NCI-H2081 treated with DMSO at 0.1 percent for 48 hours (cell line): ENCODE measurements around the gene SLAMF7.

Experiments used
- DNase-seq: peaks from one replicate; lab custom pipeline; 2025; lab: John Stamatoyannopoulos, UW

SLAMF7 gene

DNA sequence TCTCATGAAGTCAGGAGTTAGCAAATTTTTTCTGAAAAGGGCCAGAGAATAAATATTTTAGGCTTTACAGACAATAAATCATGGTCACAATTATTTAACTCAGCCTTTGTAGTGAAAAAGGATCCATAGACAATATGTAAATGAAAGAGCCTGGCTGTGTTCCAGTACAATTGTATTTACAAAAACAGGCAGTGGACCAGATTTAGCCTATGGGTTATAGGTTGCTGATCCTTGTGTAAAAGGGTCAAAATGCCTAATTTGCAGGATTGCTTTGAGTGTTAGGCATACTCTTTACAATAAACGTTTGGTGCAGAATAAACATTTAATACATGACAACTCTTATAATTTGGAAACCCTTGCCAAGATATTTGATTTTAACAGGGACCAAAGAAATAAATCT is 6.5 kb downstream of the SLAMF7 start:
- DNase-seq, result no peak

DNA sequence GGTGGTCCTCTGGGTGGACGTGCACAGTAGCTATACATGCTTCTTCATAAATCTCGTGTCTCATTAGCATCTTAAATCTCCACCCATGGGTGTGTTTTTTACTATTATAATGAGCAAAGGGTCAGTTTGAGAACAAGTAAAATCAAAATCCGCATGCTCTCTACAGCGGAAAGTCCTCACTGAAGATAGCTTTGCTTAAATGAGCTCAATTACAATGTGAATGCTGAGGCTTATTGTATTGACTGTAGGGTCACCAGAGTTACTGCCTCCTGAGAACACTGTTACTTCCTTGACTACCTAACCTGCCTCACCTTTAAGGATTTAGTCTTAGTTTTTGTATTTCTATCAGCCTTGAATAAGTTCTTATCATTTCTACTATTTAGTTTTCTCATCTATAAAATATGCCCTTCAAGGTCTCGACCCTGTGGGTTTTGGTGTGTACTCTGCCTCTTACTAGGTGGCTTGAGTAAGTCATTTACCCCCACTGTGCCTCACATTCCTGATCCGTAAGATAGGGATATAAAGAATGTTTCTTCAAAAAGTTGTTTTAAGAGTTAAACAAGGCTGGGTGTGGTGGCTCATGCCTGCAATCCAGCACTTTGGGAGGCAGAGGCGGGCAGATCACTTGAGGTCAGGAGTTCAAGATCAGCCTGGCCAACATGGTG is 7.9 kb downstream of the SLAMF7 start:
- no peak for DNase-seq

DNA sequence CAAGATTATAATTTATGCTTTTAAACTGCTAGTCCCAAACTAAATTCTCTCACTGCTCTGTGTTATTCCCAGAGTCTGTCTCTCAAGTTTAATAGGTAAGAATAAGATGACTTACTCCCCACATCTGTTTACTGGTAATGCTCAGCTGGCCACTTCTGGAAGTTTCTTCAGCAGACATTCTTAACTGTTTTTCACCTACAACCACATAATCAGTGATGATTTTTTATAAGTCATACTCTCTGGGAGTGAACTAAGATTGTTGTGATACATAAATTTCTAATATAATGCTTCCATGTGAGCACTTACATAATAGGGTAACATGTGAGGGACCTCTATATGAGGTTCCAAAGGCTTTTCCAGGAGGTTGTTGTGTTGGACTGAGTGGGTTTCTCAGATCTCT is 8.7 kb downstream of the SLAMF7 start:
- DNase-seq, result no peak

DNA sequence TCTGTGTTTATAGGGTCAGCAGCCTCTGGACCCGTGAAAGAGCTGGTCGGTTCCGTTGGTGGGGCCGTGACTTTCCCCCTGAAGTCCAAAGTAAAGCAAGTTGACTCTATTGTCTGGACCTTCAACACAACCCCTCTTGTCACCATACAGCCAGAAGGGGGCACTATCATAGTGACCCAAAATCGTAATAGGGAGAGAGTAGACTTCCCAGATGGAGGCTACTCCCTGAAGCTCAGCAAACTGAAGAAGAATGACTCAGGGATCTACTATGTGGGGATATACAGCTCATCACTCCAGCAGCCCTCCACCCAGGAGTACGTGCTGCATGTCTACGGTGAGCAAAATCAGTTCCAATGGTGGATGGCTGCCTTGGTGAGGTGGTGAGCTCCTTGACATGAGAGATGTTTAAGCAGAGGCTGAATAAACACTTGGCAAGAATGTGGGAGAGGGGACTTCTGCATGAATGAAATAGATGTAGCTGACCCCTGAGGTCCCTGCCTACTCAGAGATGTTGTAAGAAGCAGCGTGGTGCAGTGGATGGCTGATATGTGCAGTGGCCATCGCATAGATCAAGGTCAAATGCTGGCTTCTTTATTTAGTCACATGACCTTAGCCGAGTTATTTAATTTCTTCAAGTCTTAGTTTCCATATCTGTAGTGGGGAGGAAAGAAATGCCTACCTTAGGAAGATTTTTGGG is 9.3 kb downstream of the SLAMF7 start:
- no peak for DNase-seq

DNA sequence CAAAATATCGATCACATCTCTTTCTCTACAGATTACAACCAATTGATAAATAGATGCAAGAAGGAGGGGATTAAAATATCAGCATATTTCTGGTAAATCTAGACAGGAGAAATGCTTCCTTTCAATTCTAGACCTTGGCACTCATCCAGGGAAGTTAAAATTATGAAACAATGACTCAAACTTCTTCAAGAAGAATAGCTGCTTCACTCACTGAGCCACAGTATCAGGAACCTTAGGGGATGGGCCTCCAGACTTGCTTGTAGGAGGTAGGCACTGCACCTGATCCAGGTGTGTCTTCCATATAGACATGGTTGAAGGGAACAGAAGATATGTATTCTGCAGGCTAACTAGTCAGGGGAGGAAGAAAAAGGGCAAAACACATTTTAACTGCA is 9.8 kb downstream of the SLAMF7 start:
- DNase-seq, result no peak

DNA sequence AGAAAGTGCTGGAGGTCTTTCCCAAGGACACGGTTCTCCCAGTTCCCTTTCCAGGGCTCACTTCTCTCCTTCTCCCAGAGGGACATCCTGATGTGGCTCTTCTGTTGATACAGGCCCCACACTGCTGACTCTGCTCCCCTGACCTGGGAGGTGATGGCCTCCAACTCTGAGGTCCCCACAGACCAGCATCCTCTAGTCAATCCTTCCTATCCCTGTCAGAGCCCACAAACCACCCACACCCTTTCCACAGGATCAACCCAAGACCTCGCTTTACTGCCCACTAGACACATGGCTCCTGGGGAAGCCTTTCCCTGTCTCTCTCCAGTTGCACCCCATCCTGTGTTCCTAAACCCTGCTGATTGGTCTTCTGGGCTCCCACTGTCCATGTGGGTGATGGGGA is 11.6 kb downstream of the SLAMF7 start:
- no peak for DNase-seq

DNA sequence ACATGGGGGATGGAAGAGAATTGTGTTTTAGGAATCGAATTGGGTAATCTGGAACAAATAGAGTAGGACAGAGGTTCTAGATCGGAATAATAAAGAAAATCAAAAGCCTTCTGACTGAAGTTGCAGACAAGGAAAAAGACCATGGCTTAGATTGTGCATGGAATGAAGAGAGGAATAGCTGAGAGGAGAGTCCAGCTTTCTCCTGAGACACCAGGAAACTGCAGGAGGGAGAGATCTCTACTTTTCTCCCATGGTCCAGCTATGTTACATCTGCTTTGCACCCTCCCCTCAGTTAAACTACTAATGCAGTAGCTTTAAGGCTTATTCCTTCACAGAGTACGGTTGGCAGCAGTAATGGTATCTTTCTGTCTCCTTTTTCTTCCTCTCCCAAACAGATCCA is 13.4 kb downstream of the SLAMF7 start:
- no peak for DNase-seq

DNA sequence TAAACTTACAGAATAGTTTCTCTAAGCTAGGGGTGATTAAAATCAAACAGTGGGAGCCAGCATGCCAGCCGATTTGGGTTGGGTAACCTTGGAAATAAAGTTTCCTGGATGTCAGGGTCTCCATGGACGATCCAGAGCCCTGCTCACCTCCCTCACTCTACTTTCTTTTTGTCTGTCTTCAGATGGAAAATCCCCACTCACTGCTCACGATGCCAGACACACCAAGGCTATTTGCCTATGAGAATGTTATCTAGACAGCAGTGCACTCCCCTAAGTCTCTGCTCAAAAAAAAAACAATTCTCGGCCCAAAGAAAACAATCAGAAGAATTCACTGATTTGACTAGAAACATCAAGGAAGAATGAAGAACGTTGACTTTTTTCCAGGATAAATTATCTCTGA is 13.9 kb downstream of the SLAMF7 start:
- DNase-seq, result no peak

DNA sequence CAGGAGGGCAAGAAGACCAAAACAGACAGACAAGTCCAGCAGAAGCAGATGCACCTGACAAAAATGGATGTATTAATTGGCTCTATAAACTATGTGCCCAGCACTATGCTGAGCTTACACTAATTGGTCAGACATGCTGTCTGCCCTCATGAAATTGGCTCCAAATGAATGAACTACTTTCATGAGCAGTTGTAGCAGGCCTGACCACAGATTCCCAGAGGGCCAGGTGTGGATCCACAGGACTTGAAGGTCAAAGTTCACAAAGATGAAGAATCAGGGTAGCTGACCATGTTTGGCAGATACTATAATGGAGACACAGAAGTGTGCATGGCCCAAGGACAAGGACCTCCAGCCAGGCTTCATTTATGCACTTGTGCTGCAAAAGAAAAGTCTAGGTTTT is 14.5 kb downstream of the SLAMF7 start:
- DNase-seq, result no peak

DNA sequence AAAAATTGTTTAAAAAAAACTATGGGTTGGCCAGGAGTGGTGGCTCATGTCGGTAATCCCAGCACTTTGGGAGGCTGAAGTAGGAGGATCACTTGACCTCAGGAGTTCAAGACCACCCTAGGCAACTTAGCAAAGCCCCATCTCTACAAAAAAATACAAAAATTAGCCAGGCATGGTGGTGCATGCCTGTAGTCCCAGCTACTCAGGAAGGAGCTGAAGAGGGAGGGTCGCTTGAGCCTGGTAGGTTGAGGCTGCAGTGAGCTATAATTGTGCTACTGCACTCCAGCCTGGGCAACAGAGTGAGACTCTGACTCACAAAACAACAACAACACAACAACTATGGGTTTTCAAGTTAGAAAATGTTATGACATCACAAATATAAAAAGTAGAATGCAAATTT is 16.4 kb downstream of the SLAMF7 start:
- no peak for DNase-seq

DNA sequence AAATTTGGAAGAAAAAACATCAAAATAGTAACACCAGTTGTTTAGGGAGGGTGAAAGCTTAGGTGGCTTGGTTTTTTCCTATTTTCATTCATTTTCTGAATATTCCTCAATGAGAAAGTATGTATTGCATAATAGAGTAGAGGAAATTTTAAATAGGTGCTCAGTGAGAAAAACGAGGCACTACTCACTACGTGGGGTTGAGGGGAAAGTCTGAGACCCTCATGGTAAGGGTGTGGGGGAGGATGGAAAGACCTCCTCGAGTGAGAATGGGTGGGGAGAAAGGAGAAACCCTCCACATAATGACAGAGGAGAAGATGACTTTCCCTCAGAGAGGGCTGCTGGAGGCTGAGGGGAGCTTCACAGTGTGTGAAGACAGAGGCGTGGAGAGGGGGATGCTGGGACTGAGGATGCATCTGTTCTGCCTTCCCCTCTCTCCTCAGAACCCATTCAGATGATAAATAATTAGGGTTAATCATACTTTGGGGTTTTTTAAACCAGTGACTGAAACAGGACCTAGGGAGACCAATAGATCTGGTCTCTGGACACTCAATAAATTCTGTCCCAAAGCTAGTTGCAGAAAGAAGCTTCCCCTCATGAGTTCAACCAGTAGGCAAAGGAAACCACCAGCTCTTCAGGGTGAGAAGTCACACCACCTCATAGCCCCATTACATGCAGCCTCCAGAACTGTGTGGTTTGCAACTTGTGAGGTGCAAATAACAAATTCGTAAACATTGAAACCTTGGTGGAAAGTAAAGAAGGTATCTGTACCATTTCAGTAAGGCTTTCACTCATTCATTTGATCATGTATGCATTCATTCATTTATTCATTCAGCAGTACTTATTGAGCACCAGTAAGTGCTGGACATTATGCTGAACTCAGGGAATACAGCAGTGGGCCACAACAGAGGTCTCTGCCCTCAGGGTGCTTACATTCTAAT is 17.1 kb downstream of the SLAMF7 start:
- no peak for DNase-seq

DNA sequence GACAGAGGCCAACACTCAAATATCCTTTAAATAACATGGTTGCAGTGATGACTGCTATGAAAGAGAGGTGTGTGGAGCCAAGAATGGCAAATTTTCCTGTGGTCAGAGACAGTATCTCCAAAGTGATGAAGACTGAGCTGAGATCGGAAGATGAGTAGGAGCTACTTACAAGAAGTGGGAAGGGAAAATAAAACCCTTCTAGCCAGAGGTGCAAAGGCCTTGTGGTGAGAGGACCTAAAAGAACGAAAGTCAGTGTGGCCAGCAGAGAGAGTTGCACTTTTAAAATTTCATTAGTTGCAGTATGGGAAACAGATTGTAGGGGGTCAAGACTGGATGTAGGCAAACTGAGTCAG is 17.8 kb downstream of the SLAMF7 start:
- DNase-seq, result no peak

DNA sequence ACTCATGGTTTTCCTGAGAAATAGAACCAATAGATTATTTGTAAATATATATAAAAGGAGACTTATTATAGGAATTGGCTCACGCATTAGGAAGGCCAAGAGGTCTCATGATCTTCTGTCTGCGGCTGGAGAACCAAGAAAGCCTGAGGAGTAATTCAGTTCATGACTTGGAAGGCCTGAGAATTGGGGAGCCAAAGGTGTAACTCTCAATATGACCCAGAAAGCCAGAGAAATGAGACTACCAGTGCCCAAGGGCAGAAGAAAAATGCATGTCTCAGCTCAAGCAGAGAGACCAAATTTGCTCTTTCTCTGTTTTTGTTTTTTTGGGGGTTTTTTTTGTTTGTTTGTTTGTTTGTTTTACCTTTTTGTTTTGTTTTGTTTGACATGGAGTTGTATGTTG is 19.5 kb downstream of the SLAMF7 start:
- DNase-seq, result no peak

DNA sequence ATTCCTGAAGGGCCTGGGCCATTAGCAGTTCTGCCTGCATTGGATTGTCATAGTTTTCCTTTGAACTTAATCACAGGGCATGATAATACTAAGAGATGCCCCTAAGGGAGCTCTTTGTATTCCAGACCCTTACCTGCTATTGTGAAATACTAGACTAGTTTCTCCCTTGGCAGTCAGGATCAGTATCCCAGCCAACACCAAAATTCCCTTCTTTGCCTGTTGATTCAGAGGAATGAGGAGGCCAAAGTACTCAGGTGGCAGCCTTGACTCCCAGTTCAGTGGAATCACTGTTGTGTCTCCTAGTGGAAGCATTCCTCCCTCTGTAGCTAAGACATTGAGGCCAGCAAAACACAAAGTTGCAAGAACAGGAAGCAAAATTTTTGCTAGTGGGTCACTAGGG is 20.7 kb downstream of the SLAMF7 start:
- no peak for DNase-seq

DNA sequence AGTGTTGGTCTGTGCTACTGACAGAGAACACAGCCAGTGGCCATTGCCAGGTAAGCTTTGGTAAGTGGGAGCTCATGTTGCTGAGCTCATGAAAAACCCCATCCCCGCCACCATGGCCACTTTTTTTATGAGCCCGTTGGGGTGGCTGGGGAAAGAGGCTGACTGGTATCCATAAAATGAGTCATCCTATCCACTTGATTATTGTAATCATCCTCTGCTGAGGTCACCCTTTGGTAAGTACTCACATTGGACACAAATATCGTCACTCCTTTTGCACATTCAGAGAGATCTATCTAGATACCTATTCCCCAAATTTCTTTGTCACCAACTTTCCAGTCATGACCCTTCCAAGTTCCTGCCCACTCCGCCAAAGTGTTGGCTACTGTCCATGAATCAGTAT is 22.0 kb downstream of the SLAMF7 start:
- no peak for DNase-seq

DNA sequence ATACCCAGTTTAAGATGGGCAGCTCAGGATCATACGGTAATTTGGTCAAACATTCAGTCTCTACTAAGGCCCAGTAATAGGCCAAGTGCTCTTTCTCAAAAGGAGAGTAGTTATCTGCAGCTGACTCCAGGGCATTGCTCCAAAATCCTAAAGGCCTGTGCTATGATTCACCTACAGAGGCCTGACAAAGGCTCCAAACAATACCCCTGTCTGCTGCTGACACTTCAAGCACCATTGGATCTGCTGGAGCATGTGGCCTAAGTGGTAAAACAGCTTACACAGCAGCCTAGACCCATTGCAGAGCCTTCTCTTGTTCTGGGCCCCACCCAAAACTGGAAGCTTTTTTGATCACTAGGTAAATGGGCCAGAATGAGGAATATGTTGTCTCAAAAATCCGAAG is 22.8 kb downstream of the SLAMF7 start:
- DNase-seq, result no peak

DNA sequence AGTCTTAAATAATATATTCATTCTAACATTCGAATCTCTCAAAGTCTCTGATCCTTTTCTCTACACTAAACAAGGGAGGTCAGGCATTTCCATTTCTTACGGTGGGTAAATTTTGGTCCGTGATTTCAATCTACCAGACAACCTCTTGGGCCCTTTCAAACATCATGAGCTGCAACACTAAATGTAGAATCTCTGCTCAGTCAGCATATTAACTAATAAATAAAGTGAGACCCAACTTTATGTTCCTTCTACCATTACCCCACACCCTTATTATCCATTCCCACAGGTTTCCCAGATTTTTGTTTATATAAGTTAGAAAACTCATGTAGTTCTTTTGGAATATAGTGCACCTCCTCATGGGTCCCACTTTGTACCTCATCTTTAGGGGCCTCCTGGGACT is 24.9 kb downstream of the SLAMF7 start:
- DNase-seq, result no peak

DNA sequence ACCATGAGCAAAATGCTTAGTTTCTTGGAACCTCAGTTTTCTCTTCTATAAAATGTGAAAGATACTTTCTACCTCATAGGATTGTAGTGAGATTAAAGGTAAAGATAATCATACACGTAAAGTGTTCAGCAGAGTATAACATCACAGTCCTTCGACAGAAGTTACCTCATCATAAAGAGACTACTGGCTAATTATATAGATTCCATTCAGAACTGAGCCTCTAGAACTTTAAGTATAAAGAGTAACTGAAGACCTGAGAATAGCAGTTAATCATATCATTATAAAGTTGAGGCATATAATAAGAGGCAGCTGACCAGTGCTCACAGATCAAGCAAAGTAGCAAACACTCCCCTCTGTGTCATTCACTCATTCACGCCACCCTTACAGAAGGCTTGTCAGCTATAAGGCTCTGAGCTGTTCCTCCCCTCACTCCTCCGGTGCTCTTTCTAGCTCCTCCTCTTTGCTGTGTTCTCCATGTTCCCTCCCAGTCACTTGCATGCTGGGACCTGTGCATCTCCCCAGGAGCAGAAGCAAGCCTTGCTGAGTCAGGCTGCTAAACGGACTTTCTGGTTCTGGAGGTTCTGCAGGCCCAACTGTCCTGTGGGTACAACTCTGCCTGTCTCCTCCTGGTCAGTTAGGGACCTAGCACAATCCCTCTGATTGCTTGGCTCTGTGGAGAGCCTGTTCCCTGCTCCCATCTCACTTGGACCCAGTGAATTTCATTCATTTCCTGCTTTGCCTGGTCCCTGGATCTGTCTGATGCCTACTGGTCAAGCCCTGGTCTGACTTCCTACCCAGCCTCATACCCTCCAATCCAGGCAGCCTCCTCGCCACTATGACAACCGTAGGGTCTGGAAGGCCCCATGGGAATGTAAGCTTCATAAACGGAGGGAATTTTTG is 28.6 kb downstream of the SLAMF7 start:
- DNase-seq, result no peak

DNA sequence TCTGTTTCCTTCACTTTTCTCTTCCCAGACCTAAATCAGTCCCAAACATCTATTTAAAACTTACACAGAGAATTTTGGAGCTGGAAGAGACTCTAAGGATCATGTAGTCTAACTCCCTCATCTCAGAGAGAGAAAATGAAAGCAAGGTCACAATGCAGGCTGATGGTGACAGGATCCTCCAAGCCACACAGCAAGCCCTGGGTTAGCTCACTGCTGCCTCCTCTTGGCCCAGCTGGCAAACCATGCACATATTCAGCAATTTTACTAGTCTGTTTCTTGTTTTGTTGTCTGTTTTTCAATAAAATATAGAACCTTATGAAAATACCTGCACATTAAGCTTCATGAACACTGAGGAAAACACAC is 29.2 kb downstream of the SLAMF7 start:
- no peak for DNase-seq

DNA sequence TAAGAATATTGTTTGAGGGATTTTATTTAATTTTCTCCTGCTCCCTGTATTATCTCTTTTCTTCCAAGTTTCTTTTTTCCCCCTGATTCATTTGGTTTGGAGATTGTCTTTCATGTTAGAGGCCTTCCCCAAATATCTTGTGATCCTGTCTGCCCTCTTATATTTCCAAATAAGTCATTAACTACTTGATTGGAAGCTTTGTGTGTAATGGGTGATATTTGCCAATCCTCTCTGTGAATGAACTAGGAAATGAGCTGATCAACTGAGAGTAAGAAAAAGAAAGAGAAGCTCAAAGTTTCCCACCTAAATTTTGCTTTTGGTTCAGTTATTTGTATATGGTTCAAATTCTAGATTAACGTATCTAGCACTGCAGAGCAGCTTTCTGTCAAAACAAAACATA is 33.3 kb downstream of the SLAMF7 start:
- no peak for DNase-seq

DNA sequence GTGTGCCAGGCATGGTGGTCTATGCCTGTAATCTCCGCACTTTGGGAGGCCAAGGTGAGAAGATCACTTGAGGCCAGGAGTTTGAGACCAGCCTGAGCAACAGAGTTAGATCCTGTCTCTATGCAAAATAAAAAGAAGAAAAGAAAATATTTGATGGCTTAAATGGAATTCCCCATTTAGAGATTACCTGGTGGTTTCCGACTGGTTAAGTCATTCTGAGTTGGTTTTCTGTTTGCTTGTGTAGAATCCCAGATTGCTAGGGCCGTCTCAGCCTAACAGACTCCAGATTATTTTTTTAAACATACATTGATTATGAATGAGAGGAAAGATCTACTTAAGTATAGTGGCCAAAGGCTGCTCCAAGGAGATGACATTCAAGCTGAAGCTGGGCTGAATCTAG is 34.0 kb downstream of the SLAMF7 start:
- DNase-seq, result no peak
